Sigmoid colon (tissue), 7 donors: ENCODE data around the gene ATP13A2. TPM values are rescaled to one million over a fixed set of nuclear protein-coding genes. Genes with fewer than 3 reads are reported as not detected.

Experiments
- DNase-seq: peaks from one replicate; pipeline ENCODE4 v3.0.0-alpha.2; 2019
- H3K27ac ChIP-seq, 4 donors: fragments of 200-600 bp; sonication (generic); one replicate each; pipeline ENCODE4 v1.5.1; 2016 to 2019; ENCODE audit warnings: mild to moderate bottlenecking in 1 of 4
- H3K27me3 ChIP-seq, 3 donors: fragments of 200-600 bp; sonication (generic); one replicate each; pipeline ENCODE4 v1.5.1; 2019; ENCODE audit warnings: mild to moderate bottlenecking in 1 of 3
- H3K36me3 ChIP-seq, 4 donors: fragments of 200-600 bp; sonication (generic); one replicate each; pipeline ENCODE4 v1.5.1; 2016 to 2019
- H3K4me1 ChIP-seq, 4 donors: fragments of 200-600 bp; sonication (generic); one replicate each; pipeline ENCODE4 v1.5.1; 2017 to 2019
- H3K4me3 ChIP-seq, 4 donors: fragments of 200-600 bp; sonication (generic); one replicate each; pipeline ENCODE4 v1.5.1; 2017 to 2019; ENCODE audit warnings: mild to moderate bottlenecking in 2 of 4, moderate library complexity in 1 of 4
- H3K9me3 ChIP-seq, 4 donors: fragments of 200-600 bp in 3 of 4; sonication (generic) in 3 of 4; one replicate each; pipeline versions ENCODE4 v1.5.1 to v1.6.1; 2013 to 2019
- EP300 ChIP-seq, 4 donors: sonication (generic); formaldehyde crosslinking; IDR thresholded peaks; one replicate each; pipeline ENCODE4 v1.6.1; 2017; ENCODE audit warnings: antibody characterized with exemption in 4 of 4
- POLR2A ChIP-seq, 2 donors: fragments of 450-650 bp; IDR thresholded peaks; one replicate each; pipeline ENCODE4 v1.6.1; 2016; ENCODE audit warnings: antibody characterized with exemption in 2 of 2, mild to moderate bottlenecking in 2 of 2, moderate library complexity in 2 of 2
- POLR2AphosphoS5 ChIP-seq, 4 donors: sonication (generic); formaldehyde crosslinking; IDR thresholded peaks; one replicate each; pipeline ENCODE4 v1.6.1; 2017; ENCODE audit warnings: antibody characterized with exemption in 4 of 4
- WGBS, 2 donors: extraction: QIAGEN DNeasy Blood & Tissue Kit; methylation state at CpG; one replicate each; pipeline ENCODE4 v1.1.7; 2013; 5-methylcytosine and 5-hydroxymethylcytosine counted together
- intact Hi-C: fragments of 100-400 bp; cut with DNase I; formaldehyde crosslinking; loops from one replicate; pipeline ENCODE4 v1.15.1; 2023
- polyA plus RNA-seq, 3 donors: library from polyadenylated mRNA; stranded (reverse); fragments of 200-250 nt; gene quantifications; one replicate each; pipeline ENCODE4 v1.2.3, GENCODE V29; 2013
- total RNA-seq, 4 donors: library from RNA; depleted of rRNA; stranded (reverse); fragments of >200 nt; gene quantifications; one replicate each; pipeline ENCODE4 v1.1.0, GENCODE V29; 2016
- TF ChIP-seq, protein P1 (sequence below), 4 experiments: fragments of 450-650 bp in 3 of 4; fragments of 200-600 bp in 1 of 4; IDR thresholded peaks; one replicate each; pipeline ENCODE4 v1.5.1; 2016 to 2019; ENCODE audit warnings: antibody characterized with exemption in 4 of 4, mild to moderate bottlenecking in 3 of 4, moderate library complexity in 2 of 4
- donor health status: healthy with polysubstance abuse.
- donor health status: Bipolar disorder and iron deficiency.
- donor health status: healthy.

ATP13A2 gene
- total and polyA plus RNA-seq, 7 donors = 6.6 to 47.2 (median 15.6) TPM

- no peaks in the 10 kb centered on the region for H3K9me3 ChIP-seq
- H3K27me3 ChIP-seq = peaks cover 3 to 22% (median 14%) of the 10 kb centered on the region in 3 donors
- no peak for DNase-seq
- H3K4me1 ChIP-seq = peaks cover 2 to 40% (median 21%) of the 10 kb centered on the region in 4 donors
- WGBS, 2 donors = 94 to 95% methylated on average over 5 of the region's 5 CpGs
- TF ChIP-seq EP300 (IDR thresholded peaks at IDR 0.05) = no peak
- TF ChIP-seq, protein P1, sequence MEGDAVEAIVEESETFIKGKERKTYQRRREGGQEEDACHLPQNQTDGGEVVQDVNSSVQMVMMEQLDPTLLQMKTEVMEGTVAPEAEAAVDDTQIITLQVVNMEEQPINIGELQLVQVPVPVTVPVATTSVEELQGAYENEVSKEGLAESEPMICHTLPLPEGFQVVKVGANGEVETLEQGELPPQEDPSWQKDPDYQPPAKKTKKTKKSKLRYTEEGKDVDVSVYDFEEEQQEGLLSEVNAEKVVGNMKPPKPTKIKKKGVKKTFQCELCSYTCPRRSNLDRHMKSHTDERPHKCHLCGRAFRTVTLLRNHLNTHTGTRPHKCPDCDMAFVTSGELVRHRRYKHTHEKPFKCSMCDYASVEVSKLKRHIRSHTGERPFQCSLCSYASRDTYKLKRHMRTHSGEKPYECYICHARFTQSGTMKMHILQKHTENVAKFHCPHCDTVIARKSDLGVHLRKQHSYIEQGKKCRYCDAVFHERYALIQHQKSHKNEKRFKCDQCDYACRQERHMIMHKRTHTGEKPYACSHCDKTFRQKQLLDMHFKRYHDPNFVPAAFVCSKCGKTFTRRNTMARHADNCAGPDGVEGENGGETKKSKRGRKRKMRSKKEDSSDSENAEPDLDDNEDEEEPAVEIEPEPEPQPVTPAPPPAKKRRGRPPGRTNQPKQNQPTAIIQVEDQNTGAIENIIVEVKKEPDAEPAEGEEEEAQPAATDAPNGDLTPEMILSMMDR (IDR thresholded peaks at IDR 0.05) = no peak
- no peak for TF ChIP-seq POLR2A (IDR thresholded peaks at IDR 0.05)
- no peak for TF ChIP-seq POLR2AphosphoS5 (IDR thresholded peaks at IDR 0.05)
- intact Hi-C loops = no loop called here
- H3K36me3 ChIP-seq = no peaks in the 10 kb centered on the region
- no peak overlapping the region for H3K4me3 ChIP-seq
- no peak overlapping the region for H3K27ac ChIP-seq
These were observed 34.4 kb downstream of the ATP13A2 start for GRCh38 chr1:16977377-16977776.

- WGBS, 2 donors = 87 to 90% methylated on average over 16 of the region's 16 CpGs
- no peak overlapping the region for H3K27ac ChIP-seq
- no peak for TF ChIP-seq EP300 (IDR thresholded peaks at IDR 0.05)
- no peak for TF ChIP-seq POLR2A (IDR thresholded peaks at IDR 0.05)
- TF ChIP-seq POLR2AphosphoS5 (IDR thresholded peaks at IDR 0.05) = no peak
- TF ChIP-seq, protein P1 (IDR thresholded peaks at IDR 0.05) = no peak
- H3K4me1 ChIP-seq = peaks cover 2 to 40% (median 23%) of the 10 kb centered on the region in 4 donors
- no peak for DNase-seq
- H3K36me3 ChIP-seq = no peaks in the 10 kb centered on the region
- H3K9me3 ChIP-seq = no peaks in the 10 kb centered on the region
- H3K27me3 ChIP-seq = peaks cover 3 to 22% (median 14%) of the 10 kb centered on the region in 3 donors
- intact Hi-C loops = no loop called here
- H3K4me3 ChIP-seq = no peak overlapping the region
These were observed 34.8 kb downstream of the ATP13A2 start for GRCh38 chr1:16976966-16977365.

GRCh38 chr1:16975838-16976237 lies 35.9 kb downstream of the ATP13A2 start:
- DNase-seq = no peak
- Histone ChIP-seq H3K9me3 (no peaks in the 10 kb centered on the region), H3K27ac (no peak overlapping the region), H3K4me3 (no peak overlapping the region), H3K36me3 (no peaks in the 10 kb centered on the region), H3K4me1 (peaks cover 2 to 40% (median 25%) of the 10 kb centered on the region in 4 donors), H3K27me3 (peaks cover 3 to 20% (median 14%) of the 10 kb centered on the region in 3 donors)
- TF ChIP-seq EP300 (IDR thresholded peaks at IDR 0.05) (no peak), POLR2AphosphoS5 (IDR thresholded peaks at IDR 0.05) (no peak), POLR2A (IDR thresholded peaks at IDR 0.05) (no peak)
- TF ChIP-seq, protein P1 (IDR thresholded peaks at IDR 0.05) = no peak
- intact Hi-C loops = no loop called here
- WGBS, 2 donors = 88% methylated on average over 14 of the region's 14 CpGs

- DNase-seq = no peak
- TF ChIP-seq POLR2AphosphoS5 (IDR thresholded peaks at IDR 0.05) = no peak
- H3K36me3 ChIP-seq = peaks cover 0 to 6% (median 0%) of the 10 kb centered on the region in 4 donors
- peaks cover 2 to 34% (median 20%) of the 10 kb centered on the region in 4 donors for H3K4me1 ChIP-seq
- H3K4me3 ChIP-seq = no peak overlapping the region
- peaks cover under 1 to 14% (median 10%) of the 10 kb centered on the region in 3 donors for H3K27me3 ChIP-seq
- intact Hi-C loops = no loop called here
- no peak overlapping the region for H3K27ac ChIP-seq
- 82 to 86% methylated on average over 14 of the region's 14 CpGs for WGBS, 2 donors
- H3K9me3 ChIP-seq = no peaks in the 10 kb centered on the region
These were observed 36.5 kb downstream of the ATP13A2 start for GRCh38 chr1:16975211-16975610.

DNA sequence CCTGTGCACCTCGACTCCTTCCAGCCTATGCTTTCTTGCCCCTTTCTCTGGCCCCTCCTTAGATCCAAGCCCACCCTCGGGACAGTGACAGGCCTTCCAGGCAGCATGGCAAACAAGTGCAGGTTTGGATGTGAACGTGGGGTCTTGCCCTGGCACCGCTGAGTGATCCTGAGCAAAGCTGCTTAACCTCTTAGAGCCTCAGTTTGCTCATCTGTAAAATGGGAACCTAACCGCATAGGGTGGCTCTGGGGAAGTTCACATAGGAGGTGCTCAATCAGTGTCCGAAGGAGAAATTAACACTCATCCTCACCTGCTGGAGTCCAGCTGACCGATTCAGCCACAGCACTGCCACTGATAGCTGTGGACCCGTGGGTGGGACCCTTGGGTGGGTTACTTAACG lies 38.5 kb downstream of the ATP13A2 start:
- DNase-seq = no peak
- Histone ChIP-seq H3K27me3 (no peaks in the 10 kb centered on the region), H3K36me3 (peaks cover 0 to 16% (median 0%) of the 10 kb centered on the region in 4 donors), H3K27ac (no peak overlapping the region), H3K4me3 (no peak overlapping the region), H3K9me3 (no peaks in the 10 kb centered on the region), H3K4me1 (peaks cover 0 to 14% (median 7%) of the 10 kb centered on the region in 4 donors)
- intact Hi-C loops = no loop called here
- WGBS, 2 donors = 79 to 88% methylated on average over 9 of the region's 9 CpGs
- TF ChIP-seq EP300 (IDR thresholded peaks at IDR 0.05) (no peak), POLR2AphosphoS5 (IDR thresholded peaks at IDR 0.05) (no peak), POLR2A (IDR thresholded peaks at IDR 0.05) (no peak)
- TF ChIP-seq, protein P1 (IDR thresholded peaks at IDR 0.05) = no peak
